Glomerular visceral epithelial cell (primary cell): Measurements from ENCODE around the gene SLC22A1.
A peak's percentile ranks its signal among the peaks of the same experiment; 100 is the strongest.
"Not testable (repeated sequence)": the region's sequence is repeated elsewhere in the genome, so short reads cannot be mapped to it uniquely, and the experiment has no call there.

Source experiments
- DNase-seq: peaks from one replicate; pipeline ENCODE4 v3.0.0-alpha.2; 2016; ENCODE audit errors: extremely low spot score

SLC22A1 gene

DNA sequence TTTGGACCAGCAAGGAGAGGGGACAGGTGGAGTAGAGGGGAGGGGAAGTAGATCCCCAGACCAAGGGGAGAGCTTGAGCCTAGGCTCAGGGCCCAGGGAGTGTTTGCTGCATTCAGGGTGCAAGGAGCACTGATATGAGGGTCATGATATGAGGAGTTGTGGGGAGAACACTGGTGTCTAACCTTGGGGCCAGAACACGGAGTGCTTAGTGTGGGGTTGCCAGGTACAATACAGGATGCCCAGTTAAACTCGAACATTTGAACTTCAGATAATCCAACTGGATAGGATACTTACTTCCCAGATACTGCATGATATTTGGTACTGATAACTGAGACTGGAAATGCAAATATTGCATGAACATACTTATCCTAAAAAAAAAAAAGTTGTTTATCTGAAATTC lies 2.4 kb downstream of the SLC22A1 start:
- no peak for DNase-seq

DNA sequence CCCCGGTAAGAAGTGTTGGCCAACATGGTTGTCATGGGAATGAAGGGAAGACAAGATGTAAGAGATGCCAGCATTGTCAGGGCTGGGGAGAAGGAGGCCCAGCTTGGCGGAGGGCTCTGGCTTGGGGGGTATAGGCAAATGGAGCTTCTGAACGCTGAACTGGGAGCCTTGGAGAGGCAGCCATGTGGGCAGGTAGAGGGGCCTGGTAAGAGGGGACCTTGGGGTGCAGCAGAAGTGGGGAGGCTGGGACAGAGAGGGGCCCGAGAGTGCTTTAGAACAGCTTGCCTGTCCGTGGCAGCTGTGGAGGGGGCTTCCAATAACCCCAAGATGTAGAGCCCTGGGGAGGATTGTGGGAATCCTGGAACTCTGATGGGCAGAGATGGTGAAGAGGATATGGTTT lies 3.0 kb downstream of the SLC22A1 start:
- DNase-seq: no peak

DNA sequence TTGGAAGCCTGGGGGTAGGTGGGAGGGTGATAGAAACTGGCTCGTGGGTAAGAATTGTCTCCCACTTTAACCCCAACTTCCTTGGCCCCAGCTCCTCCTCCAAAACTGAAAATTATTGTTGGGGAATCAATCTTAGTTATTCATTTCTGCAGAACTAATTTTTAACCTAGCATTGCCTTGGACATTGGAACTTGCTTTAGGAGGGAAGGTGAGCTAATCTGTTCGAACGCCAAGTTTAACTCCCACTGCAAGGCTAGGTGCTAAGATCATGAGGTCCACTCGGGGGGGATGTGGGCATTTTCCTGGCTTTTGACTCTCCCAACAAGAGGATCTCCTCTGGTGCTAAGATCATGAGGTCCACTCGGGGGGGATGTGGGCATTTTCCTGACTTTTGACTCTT lies 3.5 kb downstream of the SLC22A1 start:
- not testable (repeated sequence) for DNase-seq

DNA sequence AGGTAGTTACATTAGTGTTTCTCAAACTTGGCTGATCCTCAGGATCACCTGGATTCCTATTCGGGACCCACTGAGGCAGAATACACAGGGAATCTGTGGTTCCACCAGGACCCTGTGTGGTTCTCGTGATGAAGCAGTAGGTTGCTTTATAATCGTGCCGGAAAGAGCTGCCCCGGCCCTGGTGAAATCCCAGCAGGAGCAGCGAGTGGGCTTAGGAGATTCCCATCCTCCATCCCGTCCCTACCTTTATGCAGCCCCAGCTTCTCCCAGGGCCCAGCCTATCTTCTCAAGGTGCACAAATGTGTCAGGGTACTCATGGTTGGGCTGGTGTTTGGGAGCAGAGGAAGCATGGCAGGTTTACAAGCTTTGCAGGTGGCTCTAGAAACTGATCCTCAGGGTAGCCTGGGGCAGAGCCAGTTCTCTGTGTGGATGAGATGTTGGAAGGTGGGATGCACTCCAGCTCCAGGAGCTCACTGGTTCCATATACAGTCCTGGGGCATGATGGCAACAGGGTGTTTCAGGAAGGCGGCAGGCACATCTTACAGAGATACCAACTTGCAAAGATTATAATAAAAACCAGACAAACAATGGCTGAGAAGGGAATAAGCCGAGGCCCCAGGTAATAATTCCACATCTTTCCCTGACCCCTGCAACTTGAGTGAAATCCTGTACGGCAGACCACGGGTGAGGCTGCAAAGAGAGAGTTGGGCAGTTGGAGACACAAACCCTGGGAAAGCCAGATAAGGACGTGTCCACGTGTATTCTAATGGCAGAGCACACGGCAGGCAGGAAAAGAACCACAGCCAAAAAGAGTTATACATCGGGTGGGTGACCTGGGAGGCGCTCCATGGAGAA lies 5.9 kb downstream of the SLC22A1 start:
- DNase-seq: no peak

DNA sequence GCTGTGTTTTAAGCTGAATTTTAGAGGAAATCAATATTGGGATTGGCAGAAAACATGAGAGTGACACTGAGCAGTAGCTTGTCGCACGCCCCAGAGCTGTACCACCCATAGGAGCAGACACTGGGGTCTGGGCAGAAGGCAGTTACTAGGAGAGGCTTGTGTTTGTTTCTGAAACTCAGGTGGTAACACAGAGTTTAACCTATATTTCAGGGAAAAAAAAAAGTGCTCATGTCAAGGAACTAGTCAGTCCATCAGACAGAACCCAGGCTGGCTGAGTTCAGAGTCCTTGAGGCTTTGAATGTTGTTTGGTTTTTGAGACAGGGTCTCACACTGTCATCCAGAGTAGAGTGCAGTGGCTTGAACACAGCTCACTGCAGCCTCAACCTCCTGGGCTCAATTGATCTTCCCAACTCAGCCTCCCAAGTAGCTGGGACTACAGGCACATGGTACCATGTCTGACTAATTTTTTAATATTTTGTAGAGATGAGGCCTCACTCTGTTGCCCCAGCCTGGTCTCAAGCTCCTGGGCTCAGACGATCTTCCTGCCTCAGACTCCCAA lies 6.6 kb downstream of the SLC22A1 start:
- no peak for DNase-seq

DNA sequence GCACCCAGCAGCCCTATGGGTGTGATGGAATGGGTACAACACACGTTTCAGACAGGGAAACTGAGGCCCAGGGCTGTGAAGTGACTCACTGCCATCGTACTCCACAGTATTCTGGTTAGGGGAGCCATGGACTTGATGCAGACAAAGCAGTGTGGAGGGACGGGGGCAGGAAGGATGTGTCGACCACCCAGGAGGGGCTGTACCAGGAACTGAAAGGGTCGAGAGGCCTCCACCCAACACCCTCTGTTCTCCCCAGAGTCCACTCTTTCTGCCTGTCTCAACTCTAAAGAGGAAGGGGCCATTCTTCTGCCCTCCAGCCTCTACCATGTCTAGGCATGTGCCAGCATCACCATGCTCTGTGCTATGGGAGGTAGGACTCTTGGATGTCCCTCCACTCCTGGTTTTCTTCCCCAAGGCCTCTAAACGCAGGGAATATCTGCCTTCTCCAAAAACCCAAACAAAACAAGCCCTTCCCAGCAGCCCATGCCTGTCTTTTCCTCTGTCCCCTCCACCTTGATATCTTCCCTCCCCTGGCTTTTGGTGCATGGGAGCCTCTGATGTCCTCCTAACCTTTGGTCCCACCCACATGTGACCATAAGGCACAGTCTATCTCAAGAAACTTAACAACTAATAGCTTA lies 7.4 kb downstream of the SLC22A1 start:
- no peak for DNase-seq

DNA sequence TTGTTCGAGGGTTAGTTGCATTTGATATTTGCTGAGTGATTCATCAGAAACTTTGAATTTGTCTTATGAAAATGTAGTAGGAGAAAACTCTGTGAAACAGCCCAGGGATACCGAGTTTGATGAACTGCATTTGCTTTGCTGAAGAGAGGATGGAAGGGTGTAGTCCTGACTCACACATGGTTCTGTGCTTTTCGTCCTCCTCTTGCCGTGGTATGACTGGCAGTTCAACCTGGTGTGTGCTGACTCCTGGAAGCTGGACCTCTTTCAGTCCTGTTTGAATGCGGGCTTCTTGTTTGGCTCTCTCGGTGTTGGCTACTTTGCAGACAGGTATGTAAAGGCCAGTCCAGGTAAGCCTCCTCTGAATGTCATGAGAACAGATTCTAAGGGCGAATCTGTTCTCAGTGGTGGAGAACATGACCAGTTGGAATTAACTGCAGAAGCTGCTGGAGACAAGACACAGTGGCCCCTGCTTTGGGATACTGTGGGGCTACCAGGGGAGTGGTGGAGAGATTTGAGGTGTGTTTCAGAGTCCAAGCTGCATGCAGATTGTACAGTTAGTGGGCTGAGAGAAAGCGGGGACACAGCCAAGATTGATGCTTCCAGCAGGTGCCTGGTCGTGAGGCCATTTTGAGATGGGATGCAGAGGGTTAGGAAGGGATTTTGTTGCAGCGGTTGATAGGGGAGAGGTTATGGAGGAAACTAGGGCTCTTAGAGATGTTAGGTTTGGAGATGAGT lies 8.4 kb downstream of the SLC22A1 start:
- DNase-seq: no peak

DNA sequence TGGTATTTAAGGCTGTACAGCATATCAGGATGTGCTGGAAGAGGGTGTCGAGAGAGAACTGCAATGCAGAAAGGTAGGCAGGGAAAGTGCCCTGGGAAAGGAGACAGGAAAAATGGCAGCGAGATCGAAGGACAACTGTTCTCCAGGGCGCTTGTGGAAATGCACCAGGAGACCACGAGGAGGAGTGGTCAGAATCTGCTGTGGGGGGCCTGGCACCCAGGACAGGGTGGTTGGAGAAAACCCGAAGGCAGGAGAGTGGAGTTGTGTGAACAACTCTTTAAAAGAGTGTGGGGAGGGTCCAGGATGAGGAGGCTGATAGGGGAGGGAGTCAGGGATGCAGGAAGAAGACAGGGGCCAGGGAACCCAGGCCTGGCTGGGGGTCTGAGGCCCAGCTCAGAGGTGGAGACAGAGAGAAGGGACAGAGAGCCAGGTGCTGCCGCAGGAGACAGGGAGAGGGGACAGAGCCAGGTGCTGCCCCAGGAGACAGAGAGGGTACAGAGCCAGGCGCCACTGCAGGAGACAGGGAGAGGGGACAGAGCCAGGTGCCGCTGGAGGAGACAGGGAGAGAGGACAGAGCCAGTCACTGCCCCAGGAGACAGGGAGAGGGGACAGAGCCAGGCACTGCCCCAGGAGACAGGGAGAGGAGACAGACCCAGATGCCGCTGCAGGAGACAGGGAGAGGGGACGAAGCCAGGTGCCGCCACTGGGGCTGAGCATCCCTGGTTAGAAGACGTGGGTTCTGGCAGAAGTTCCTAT lies 9.3 kb downstream of the SLC22A1 start:
- DNase-seq: no peak

DNA sequence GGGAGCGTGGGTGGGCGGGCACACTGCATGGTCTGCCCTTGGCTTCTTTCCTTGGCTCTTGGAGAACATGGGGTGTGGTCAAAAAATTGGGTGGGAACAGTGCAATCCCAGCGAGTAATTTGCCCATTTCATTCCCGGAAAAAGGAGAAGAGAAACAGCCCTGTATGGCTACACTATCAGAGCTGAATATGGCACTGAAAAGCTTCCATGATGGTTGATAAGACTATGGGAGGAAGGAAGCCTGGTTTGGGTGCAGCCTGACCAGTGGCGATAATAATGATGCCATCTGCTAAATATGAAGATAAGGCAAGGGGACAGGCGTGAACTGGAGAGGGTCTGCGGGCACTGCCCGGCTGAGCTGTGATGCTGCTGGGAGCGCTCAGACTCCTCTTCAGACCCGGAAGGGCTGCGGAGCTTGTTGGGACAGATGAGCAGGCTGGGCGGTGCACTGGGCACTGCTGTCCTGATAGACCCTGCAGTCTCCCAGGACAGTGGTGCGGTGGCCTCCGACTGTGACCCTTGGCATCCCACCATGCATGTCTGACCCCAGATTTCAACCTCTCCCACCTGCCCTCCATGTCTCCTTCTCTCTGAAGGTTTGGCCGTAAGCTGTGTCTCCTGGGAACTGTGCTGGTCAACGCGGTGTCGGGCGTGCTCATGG lies 10.2 kb downstream of the SLC22A1 start:
- DNase-seq: no peak

DNA sequence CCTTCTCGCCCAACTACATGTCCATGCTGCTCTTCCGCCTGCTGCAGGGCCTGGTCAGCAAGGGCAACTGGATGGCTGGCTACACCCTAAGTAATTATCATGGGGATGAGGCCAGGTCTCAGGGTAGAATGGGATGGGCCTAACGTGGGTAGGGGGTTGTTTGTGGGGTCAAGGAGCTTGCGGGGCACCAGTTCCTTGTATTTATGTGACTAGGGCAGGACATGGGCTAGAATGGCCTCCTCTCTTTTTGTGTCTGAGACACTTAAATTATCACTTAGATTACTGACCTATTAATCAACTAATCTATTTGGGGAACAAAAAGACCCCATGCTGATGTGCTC lies 10.7 kb downstream of the SLC22A1 start:
- DNase-seq: no peak

DNA sequence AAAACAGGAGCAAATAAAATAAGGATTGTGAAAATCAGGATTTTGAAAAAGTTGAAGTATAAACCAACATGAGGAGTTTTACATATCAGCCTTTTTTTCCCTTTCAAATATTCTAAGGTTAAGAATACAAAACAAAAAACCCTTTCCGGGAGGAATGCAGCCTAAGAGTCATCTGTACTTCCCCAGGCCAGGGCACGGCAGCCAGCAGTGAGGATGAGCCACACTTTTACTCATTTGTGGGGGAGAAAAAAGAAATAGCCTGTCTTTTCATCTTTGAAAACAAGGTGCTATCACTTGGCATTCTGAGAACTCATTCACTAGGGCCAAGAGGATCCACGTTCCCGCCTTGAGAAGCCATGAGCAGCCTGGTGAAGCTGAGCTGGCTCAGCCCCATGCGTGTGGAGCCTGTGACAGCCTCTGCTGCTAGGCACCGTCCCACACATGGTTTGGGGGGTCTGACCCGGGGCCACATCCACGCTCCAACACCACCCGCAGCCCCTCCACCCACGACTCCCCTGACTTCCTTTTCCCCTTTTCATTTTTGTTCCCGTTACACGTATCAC lies 11.2 kb downstream of the SLC22A1 start:
- DNase-seq: peak; percentile 34

DNA sequence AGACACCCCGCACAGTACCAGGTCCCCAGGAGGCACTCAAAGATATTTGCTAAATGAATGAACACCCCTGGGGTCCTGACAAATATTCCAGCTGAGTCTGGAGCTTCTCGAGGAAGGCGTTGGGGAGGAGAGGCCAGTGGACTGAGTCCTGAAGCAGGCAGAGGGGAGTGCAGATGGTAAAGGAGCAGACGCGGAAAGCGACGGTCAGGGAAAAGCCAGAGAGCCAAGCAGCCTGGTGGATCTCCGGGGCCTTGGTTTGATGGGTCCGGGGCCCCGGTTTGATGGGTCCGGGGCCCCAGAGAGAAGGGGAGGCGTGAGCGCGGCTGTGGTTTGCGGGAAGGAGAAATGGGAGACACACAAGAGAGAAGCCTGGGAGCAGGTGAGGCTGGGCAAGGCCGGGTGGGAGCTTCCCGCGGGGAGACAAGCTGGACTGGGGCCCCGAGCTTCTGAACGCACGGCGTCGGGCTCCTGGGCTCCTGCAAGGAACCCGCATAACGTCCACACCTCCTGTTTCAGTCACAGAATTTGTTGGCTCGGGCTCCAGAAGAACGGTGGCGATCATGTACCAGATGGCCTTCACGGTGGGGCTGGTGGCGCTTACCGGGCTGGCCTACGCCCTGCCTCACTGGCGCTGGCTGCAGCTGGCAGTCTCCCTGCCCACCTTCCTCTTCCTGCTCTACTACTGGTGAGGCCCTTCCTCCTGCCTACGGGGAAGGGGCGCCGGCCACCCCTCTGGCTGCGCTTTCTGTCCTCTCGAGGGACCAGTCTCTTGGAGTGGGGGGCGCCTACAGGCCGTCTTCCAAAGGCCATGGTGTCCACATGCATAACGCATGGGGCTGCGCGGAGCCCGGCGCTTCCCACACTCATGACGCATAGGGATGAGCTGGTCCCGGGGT lies 12.1 kb downstream of the SLC22A1 start:
- no peak for DNase-seq

DNA sequence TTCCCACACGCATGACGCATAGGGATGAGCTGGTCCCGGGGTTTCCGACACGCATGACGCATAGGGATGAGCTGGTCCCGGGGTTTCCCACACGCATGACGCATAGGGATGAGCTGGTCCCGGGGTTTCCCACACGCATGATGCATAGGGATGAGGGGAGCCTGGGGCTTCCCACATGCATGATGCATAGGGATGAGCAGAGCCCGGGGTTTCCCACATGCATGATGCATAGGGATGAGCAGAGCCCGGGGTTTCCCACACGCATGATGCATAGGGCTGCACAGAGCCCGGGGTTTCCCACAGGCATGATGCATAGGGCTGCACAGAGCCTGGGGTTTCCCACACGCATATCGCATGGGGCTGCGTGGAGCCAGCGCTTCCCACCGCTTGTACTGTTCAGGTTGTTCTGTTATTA lies 12.7 kb downstream of the SLC22A1 start:
- not testable (repeated sequence) for DNase-seq

DNA sequence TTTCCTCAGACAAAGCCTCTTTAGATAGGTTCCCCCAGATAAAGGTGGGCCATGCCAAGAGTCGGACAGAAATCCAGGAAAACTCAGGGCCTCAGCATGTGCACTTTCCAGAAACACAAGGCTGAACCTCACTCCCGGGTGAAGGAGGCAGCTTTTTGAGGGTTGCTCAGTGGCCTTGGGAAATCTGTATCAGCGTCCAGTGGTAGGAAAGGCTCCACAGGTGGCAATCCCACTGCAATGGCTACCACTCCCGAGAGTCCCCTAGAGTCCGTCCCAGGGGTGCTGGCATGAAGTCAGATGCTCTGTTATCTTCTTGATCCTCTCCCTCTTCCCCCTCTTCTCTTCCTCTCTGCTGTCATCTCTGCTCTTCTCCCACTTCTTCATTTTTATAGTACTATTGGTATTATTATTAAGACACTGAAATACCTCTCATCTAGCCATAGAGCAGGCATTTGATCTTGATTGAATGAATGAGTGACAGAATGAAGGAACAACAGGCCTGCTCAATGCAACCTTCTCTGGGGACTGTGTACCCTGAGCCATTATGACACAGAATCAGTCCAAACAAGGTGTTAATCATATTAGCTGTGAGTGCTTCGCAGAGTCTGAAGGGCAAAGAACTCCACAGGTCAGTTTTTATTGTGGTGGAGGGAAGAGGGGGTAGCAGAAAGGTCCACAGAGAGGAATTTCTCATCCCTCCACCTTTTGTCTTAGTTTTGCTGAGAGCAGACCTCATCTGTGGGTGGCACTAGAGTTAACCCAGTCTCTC lies 13.3 kb downstream of the SLC22A1 start:
- no peak for DNase-seq

DNA sequence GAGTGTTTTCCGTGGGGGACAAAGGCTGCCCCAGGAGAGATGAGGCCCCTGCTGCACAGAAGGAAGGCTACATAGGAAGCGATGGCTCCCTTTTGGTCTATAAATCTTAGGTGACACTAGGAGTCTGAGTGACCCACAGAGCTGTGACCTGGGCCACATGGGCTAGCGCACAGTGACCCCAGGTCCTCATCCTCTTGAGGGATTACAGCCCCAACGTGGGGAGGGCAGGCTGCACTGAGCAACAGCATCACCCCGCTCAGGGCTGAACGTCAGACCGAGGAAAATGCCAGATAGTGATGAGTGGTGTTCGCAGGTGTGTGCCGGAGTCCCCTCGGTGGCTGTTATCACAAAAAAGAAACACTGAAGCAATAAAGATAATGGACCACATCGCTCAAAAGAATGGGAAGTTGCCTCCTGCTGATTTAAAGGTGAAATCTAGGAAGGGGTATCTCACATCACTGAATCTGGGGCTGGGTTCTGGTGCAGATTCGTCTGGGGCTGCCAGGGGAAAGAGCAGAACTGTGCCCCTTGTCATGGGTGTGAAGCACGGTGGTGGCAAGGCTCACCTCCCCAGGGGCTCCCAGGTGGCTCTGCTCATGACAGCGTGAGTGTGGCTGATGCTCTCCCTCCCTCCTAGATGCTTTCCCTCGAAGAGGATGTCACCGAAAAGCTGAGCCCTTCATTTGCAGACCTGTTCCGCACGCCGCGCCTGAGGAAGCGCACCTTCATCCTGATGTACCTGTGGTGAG lies 14.5 kb downstream of the SLC22A1 start:
- no peak for DNase-seq

DNA sequence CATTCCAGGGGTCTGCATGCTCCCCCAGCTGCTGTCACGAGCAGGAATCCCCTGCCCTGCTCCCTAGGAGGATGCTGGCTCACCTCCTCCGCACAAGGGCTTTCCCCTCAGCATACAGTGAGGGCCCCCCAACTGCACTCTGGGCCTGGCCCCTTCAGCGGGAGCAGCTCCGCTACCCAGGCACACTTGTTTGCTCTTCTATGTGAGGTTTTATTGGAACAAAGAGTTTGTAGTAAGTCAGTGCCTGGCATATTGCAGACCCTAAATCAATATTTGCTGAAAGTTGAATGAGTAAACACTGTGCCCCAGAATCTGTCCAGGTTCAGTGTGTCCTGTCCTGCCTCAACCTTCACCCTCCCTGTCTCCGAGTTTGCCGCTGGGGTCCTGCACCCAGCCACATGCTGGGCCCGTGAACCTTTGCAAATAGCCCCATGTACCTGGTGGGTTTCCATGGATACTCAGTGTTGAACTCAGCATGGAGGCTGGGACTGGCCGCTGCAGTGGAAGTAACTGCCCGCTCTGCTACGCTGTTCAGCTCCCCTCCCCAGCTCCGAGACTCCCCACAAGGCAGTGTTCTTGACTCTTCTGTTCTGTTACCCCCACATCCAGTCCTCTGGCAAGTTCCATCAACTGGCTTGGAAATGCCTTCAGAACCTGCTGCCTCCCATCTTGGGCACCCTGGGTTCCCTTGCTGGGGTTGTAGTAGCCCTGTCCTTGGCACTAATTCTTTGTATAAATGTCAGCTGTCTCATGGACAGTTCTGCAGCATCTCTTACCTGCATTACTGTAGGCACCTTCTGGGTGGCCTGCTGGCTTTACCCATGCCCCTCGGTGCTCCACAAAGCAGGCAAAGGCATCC lies 15.7 kb downstream of the SLC22A1 start:
- DNase-seq: no peak
